GM10847 (cell line): ENCODE data around the gene VILL.

Source experiments
- POLR2A ChIP-seq: IDR thresholded peaks from 2 replicates; pipeline ENCODE4 v1.6.1; 2011; ENCODE audit not compliant: insufficient read length; ENCODE audit errors: extremely low read depth

Gene VILL

GRCh38 chr3:38046821-38047220 is 56.2 kb downstream of the VILL start:
- TF ChIP-seq POLR2A, result no peak

GRCh38 chr3:38047896-38048295 is 57.3 kb downstream of the VILL start:
- no peak for TF ChIP-seq POLR2A

DNA sequence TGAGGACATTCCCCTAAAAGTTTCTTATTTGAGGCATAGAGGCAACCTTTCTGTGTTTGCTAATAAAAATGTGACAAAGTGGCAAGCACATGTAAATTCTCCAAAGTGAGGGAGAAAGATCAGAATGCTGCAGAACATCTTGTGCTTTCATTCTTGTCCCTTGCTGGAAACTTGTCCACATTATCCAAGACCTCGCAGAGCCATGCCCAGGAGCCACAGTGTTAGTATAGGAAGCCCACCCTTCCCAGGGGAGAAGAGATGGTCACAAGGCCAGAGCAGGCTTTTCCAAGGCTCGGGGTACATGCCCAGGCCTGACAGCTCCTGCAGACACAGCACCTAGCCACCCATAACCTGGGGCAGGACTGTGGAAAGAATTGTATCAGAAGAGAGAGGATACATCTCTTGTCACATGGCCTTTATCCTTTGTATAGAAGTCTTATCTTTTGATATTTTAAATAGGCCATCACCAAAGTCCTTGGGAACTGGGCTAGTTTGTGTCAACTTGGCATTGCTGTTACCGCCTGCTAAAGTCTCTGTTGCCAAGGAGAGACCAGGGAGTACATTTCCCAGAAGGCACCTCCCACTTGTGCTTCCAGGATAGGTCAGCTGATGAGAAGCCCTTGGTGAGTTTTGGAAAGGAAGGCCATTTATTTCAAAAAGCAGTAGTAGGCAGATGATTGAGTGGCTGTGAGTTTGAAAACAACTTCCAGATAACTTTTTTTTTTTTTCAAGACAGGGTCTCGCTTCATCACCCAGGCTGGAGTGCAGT is 59.0 kb downstream of the VILL start:
- no peak for TF ChIP-seq POLR2A

DNA sequence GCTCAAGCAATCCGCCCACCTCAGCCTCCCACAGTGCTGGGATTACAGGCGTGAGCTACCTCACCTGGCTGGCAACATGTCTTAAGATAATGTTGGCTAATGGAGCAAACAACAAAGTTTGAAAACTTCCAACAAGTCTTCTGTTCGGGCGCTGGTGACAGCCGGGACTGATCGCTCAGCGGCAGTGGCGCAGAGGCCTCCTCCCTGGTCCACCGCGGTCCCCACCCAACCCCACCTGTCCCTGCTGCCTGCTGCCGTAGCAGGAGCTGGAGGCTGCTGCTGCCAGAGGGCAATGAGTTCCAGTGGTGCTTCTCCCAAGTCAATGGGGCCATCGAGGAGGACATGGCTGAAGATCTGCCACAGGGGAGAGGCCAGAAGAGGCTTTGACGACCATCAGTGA is 60.5 kb downstream of the VILL start:
- TF ChIP-seq POLR2A, result no peak

- TF ChIP-seq POLR2A, result no peak
Measured at GRCh38 chr3:38054499-38055001, 64.0 kb downstream of the VILL start.
